H1 (cell line): Measurements from ENCODE around the gene SP8. TPM values are rescaled to one million over a fixed set of nuclear protein-coding genes. Genes with fewer than 3 reads are reported as not detected.

Experiments used
- CTCF ChIA-PET: fragments of 300-600 bp; sonication (Branson Sonifier 250); formaldehyde crosslinking; loops from one replicate; lab custom pipeline; 2021; ENCODE audit not compliant: partially characterized antibody; lab: Charles Lee
- POLR2A ChIA-PET: fragments of 300-600 bp; sonication (Branson Sonifier 250); formaldehyde crosslinking; loops from one replicate; lab custom pipeline; 2021; ENCODE audit warnings: inconsistent platforms; ENCODE audit not compliant: partially characterized antibody; lab: Charles Lee
- DNase-seq, 2 experiments: peaks; one replicate each; pipeline versions ENCODE4 v3.0.0 to v3.0.0-alpha.2; 2010 to 2022; ENCODE audit warnings: low spot score in 2 of 2, low read depth in 1 of 2, mixed read lengths in 1 of 2
- FAIRE-seq: peaks from 2 replicates; lab custom pipeline; 2011; peaks lifted over from hg19 to GRCh38; lab: Jason Lieb, UNC
- H2AFZ ChIP-seq: 2 replicates; pipeline ENCODE4 v1.8.1; 2012; ENCODE audit warnings: low read length, inconsistent platforms
- H2AK5ac ChIP-seq: 2 replicates; pipeline ENCODE4 v1.6.1; 2013; ENCODE audit warnings: low read depth, low read length
- H2BK120ac ChIP-seq: replicated peaks from 2 replicates; pipeline ENCODE3; 2013; ENCODE audit warnings: low read depth, low read length, inconsistent platforms
- H2BK12ac ChIP-seq: 2 replicates; pipeline ENCODE4 v1.6.1; 2013; ENCODE audit warnings: low read depth, low read length
- H2BK15ac ChIP-seq: 2 replicates; pipeline ENCODE4 v1.6.1; 2013; ENCODE audit warnings: low read length
- H2BK20ac ChIP-seq: 2 replicates; pipeline ENCODE4 v1.6.1; 2013; ENCODE audit warnings: low read length
- H2BK5ac ChIP-seq: 2 replicates; pipeline ENCODE4 v1.6.1; 2013; ENCODE audit warnings: low read depth, low read length
- H3K14ac ChIP-seq: 2 replicates; pipeline ENCODE4 v1.6.1; 2013; ENCODE audit warnings: inconsistent platforms; ENCODE audit not compliant: insufficient read length
- H3K18ac ChIP-seq: 2 replicates; pipeline ENCODE4 v1.6.1; 2013; ENCODE audit warnings: low read length; ENCODE audit errors: extremely low read depth
- H3K23ac ChIP-seq: 2 replicates; pipeline ENCODE4 v1.6.1; 2013; ENCODE audit warnings: inconsistent platforms; ENCODE audit not compliant: insufficient read length
- H3K23me2 ChIP-seq: 2 replicates; pipeline ENCODE4 v1.6.1; 2013; ENCODE audit warnings: low read depth, low read length
- H3K27ac ChIP-seq: 2 replicates; pipeline ENCODE4 v1.6.1; 2011; ENCODE audit warnings: low read depth, low read length, inconsistent platforms
- H3K27me3 ChIP-seq, 4 experiments: replicated peaks in 1 of 4; 1 replicate in 1 of 4; 2 replicates in 3 of 4; pipeline versions ENCODE4 v1.6.1 to v1.8.1; 2011 to 2013; ENCODE audit warnings: low read length in 3 of 4, mild to moderate bottlenecking in 3 of 4, inconsistent platforms in 2 of 4, mixed read lengths in 2 of 4, moderate library complexity in 1 of 4; ENCODE audit not compliant: control insufficient read depth in 3 of 4, insufficient read depth in 3 of 4; ENCODE audit errors: extremely low read depth in 1 of 4
- H3K36me3 ChIP-seq, 4 experiments: 2 replicates each; pipeline versions ENCODE4 v1.6.1 to v1.8.1; 2011 to 2013; ENCODE audit warnings: mild to moderate bottlenecking in 4 of 4, low read length in 3 of 4, moderate library complexity in 2 of 4, control low read depth in 1 of 4, inconsistent platforms in 1 of 4; ENCODE audit not compliant: insufficient read depth in 4 of 4, control insufficient read depth in 2 of 4
- H3K4ac ChIP-seq: replicated peaks from 2 replicates; pipeline ENCODE3; 2013; ENCODE audit warnings: low read length, low read depth, mixed read lengths, inconsistent platforms; ENCODE audit not compliant: insufficient read length
- H3K4me1 ChIP-seq, 4 experiments: replicated peaks in 1 of 4; 1 replicate in 1 of 4; 2 replicates in 3 of 4; pipeline versions ENCODE4 v1.6.1 to v1.8.1; 2011 to 2013; ENCODE audit warnings: low read length in 3 of 4, inconsistent platforms in 2 of 4, mixed read lengths in 1 of 4; ENCODE audit not compliant: insufficient read depth in 4 of 4, control insufficient read depth in 3 of 4
- H3K4me2 ChIP-seq, 2 experiments: 2 replicates each; pipeline versions ENCODE4 v1.6.1 to v1.8.1; 2011 to 2013; ENCODE audit warnings: low read depth in 2 of 2, low read length in 2 of 2, control low read depth in 1 of 2, inconsistent platforms in 1 of 2, mild to moderate bottlenecking in 1 of 2; ENCODE audit not compliant: insufficient read depth in 1 of 2
- H3K4me3 ChIP-seq, 4 experiments: fragments of 200-600, 300-600 bp in 1 of 4; sonication (generic), shearing (Covaris generic), sonication (Bioruptor Twin) in 1 of 4; 2 replicates each; pipeline versions ENCODE4 v1.5.1 to v1.8.1; 2011 to 2016; ENCODE audit warnings: low read length in 4 of 4, low read depth in 3 of 4, control low read depth in 2 of 4, inconsistent platforms in 2 of 4, mild to moderate bottlenecking in 2 of 4, mixed read lengths in 1 of 4, moderate library complexity in 1 of 4; ENCODE audit not compliant: insufficient read depth in 2 of 4; ENCODE audit errors: extremely low read depth in 1 of 4
- H3K56ac ChIP-seq: replicated peaks from 2 replicates; pipeline ENCODE3; 2013; ENCODE audit warnings: low read depth, mild to moderate bottlenecking, mixed read lengths, low read length, inconsistent platforms; ENCODE audit not compliant: insufficient read length
- H3K79me1 ChIP-seq: 2 replicates; pipeline ENCODE4 v1.6.1; 2013; ENCODE audit warnings: low read depth, low read length, control low read depth
- H3K79me2 ChIP-seq, 2 experiments: 2 replicates each; pipeline versions ENCODE4 v1.6.1 to v1.8.1; 2012 to 2013; ENCODE audit warnings: low read length in 2 of 2, mild to moderate bottlenecking in 2 of 2, inconsistent platforms in 1 of 2; ENCODE audit not compliant: insufficient read depth in 2 of 2, control insufficient read depth in 1 of 2
- H3K9ac ChIP-seq, 4 experiments: replicated peaks in 1 of 4; 1 replicate in 1 of 4; 2 replicates in 3 of 4; pipeline versions ENCODE4 v1.6.1 to v1.8.1; 2011 to 2013; ENCODE audit warnings: low read depth in 3 of 4, low read length in 3 of 4, control low read depth in 2 of 4, mild to moderate bottlenecking in 2 of 4, moderate library complexity in 2 of 4, inconsistent platforms in 1 of 4; ENCODE audit errors: extremely low read depth in 1 of 4
- H3K9me3 ChIP-seq, 2 experiments: 2 replicates each; pipeline versions ENCODE4 v1.6.1 to v1.8.1; 2012 to 2013; ENCODE audit warnings: mild to moderate bottlenecking in 2 of 2, moderate library complexity in 2 of 2, control low read depth in 1 of 2, inconsistent platforms in 1 of 2, low read depth in 1 of 2, low read length in 1 of 2, mixed read lengths in 1 of 2; ENCODE audit not compliant: insufficient read depth in 2 of 2
- H4K20me1 ChIP-seq, 2 experiments: replicated peaks in 1 of 2; 2 replicates each; pipeline versions ENCODE3 to v1.8.1; 2011 to 2013; ENCODE audit warnings: inconsistent platforms in 2 of 2, low read length in 2 of 2, mild to moderate bottlenecking in 1 of 2; ENCODE audit not compliant: insufficient read depth in 2 of 2, control insufficient read depth in 1 of 2
- H4K5ac ChIP-seq: 2 replicates; pipeline ENCODE4 v1.6.1; 2013; ENCODE audit warnings: low read length, low read depth, mixed read lengths, inconsistent platforms; ENCODE audit not compliant: insufficient read length
- H4K8ac ChIP-seq: 2 replicates; pipeline ENCODE4 v1.8.0; 2013; ENCODE audit warnings: mild to moderate bottlenecking, moderate library complexity, low read length, inconsistent platforms; ENCODE audit not compliant: insufficient read depth; ENCODE audit errors: extremely low read depth
- H4K91ac ChIP-seq: replicated peaks from 2 replicates; pipeline ENCODE3; 2013; ENCODE audit warnings: low read length, mixed read lengths, inconsistent platforms; ENCODE audit not compliant: insufficient read length
- POLR2AphosphoS5 ChIP-seq: IDR thresholded peaks from 2 replicates; pipeline ENCODE4 v1.6.1; 2011; ENCODE audit warnings: low read depth, low read length
- SAP30 ChIP-seq: fragments of 300-600 bp; sonication (generic); IDR thresholded peaks from 2 replicates; pipeline ENCODE4 v1.7.1; 2012; ENCODE audit warnings: low read length, moderate library complexity, mild to moderate bottlenecking, inconsistent platforms; ENCODE audit not compliant: insufficient read depth, insufficient replicate concordance
- WGBS, 2 experiments: shearing (Covaris generic) in 1 of 2; methylation state at CpG; one replicate each; pipeline versions ENCODE4 v1.1.6 to v1.1.7; 2013 to 2015; ENCODE audit warnings: low lambda C conversion rate in 2 of 2, mixed read lengths in 2 of 2, inconsistent platforms in 1 of 2, low coverage in 1 of 2, missing lambda C conversion rate in 1 of 2; ENCODE audit not compliant: insufficient replicate concordance in 2 of 2, insufficient coverage in 1 of 2, insufficient read length in 1 of 2; ENCODE audit errors: extremely low coverage in 1 of 2, missing lambda C conversion rate in 1 of 2; 5-methylcytosine and 5-hydroxymethylcytosine counted together
- polyA plus RNA-seq, 7 experiments: library from polyadenylated mRNA; depleted of rRNA in 3 of 7; stranded (reverse) in 5 of 7; unstranded in 2 of 7; fragments of >200 nt in 5 of 7; fragments of 200-250 nt in 2 of 7; gene quantifications; 1 replicate in 5 of 7; 2 replicates in 1 of 7; 4 replicates in 1 of 7; pipeline versions ENCODE4 v1.2.1 to v1.2.3, GENCODE V29; 2011 to 2013; ENCODE audit warnings: missing spikeins in 2 of 7, mixed read lengths in 2 of 7
- total RNA-seq: library from RNA; stranded (reverse); fragmentation: NEBNext Ultra II Directional; extraction: Animal tissue kit (Norgen Biotek cat#: 25700); gene quantifications from 2 replicates; pipeline ENCODE4 v1.2.1, GENCODE V29; 2021

The SP8 gene
- total and polyA plus RNA-seq, 2 of the 8 experiments (the other 6 are each of a cell fraction or from before 2014, with no cell fraction given), result 11.3 to 12.0 TPM

DNA sequence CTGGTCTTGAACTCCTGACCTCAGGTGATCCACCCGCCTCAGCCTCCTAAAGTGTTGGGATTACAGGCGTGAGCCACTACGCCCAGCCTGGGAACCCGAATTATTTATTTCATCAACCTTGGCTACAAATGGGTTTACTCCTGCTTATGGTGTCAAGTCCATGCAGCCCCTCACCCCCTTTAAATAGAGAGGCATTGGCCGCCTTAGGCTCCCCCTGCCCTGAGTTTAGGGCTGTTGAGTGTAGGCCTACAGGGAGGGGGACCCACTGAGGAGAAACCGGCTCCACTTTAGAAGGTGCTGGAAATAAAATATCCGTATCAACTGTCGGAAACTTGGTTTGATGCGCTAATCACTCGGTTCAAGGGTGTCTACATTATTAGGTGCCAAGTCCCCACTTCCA is 8.7 kb upstream of the SP8 start:
- Histone ChIP-seq H4K5ac (no peak overlapping the region), H3K56ac (no peak overlapping the region), H4K91ac (peak overlapping the region; percentile 75), H3K9me3 (no peaks in the 10 kb centered on the region), H3K27ac (no peak overlapping the region; the same call in 1 of the 2 replicates), H3K36me3 (no peaks in the 10 kb centered on the region), H4K8ac (no peak overlapping the region), H2AFZ (no peak overlapping the region), H2AK5ac (no peak overlapping the region), H3K4me2 (peak overlapping the region; percentile 97 to 99), H3K79me1 (no peaks in the 10 kb centered on the region), H3K18ac (peak overlapping the region; percentile 80; the same call in 1 of the 2 replicates), H2BK120ac (peak overlapping the region; percentile 97), H3K23ac (no peak overlapping the region), H3K79me2 (peaks cover 0 to 9% of the 10 kb centered on the region in 2 experiments; a peak in 2 of 4 replicates), H3K4ac (no peak overlapping the region), H4K20me1 (no peaks in the 10 kb centered on the region), H3K27me3 (peaks cover 10 to 48% (median 34%) of the 10 kb centered on the region in 4 experiments), H3K14ac (no peak overlapping the region), H3K9ac (no peak overlapping the region), H3K4me1 (peaks cover 12 to 29% (median 20%) of the 10 kb centered on the region in 4 experiments; a peak in 6 of 7 replicates), H2BK5ac (no peak overlapping the region), H2BK20ac (no peak overlapping the region), H2BK12ac (0 out of 2 replicates have a peak overlapping the region, but pooled peaks have one; percentile 71), H2BK15ac (no peak overlapping the region), H3K4me3 (peak overlapping the region in 3 of 4 experiments; percentile 11 to 76 (median 38); a peak in 5 of 8 replicates), H3K23me2 (peaks cover 20% of the 10 kb centered on the region)
- 11% methylated on average over 10 of the region's 10 CpGs; no CpG with 5 or more reads in 1 of the 2 experiments for WGBS, 2 experiments
- POLR2A ChIA-PET, result interaction anchor here (1.0 to 16.7 kb wide), 4 partner anchors 14 to 455 kb away, joined by 3 to 192 read pairs (median 4); partner anchors contain the start of gene SP8
- no peak for TF ChIP-seq POLR2AphosphoS5
- no peak for TF ChIP-seq SAP30
- FAIRE-seq (no peak), DNase-seq (peak in 1 of 2 experiments; percentile 63)
- CTCF ChIA-PET, result interaction anchor here (5.9 kb wide), 1 partner anchor 13 kb away, joined by 48 read pairs; no protein-coding TSS in a partner anchor
